GM13977 (cell line): Measurements from ENCODE around the gene NGF.

Experiments used
- DNase-seq: peaks from one replicate; pipeline ENCODE4 v3.0.0; 2012; ENCODE audit warnings: low spot score
- CTCF ChIP-seq: IDR thresholded peaks from 2 replicates; pipeline ENCODE4 v1.5.1; 2012; ENCODE audit warnings: mild to moderate bottlenecking, control low read depth; ENCODE audit not compliant: insufficient read depth; ENCODE audit errors: extremely low read depth, missing control alignments
- in situ Hi-C: fragments of 300-500 bp; cut with MboI; formaldehyde crosslinking; loops from one replicate; pipeline ENCODE4 v1.12.0; 2022; ENCODE audit warnings: low sequenced_read_pairs, low pct_unique_long_range_greater_than_20kb, mixed read lengths, inconsistent platforms; ENCODE audit not compliant: unreplicated experiment

NGF gene

GRCh38 chr1:115337276-115337632 lies 795 bp downstream of the NGF start:
- DNase-seq: no peak
- in situ Hi-C loops: no loop called here
- no peak for TF ChIP-seq CTCF

GRCh38 chr1:115336741-115337140 lies 1.3 kb downstream of the NGF start:
- no peak for DNase-seq
- in situ Hi-C loops: no loop called here
- TF ChIP-seq CTCF: no peak

GRCh38 chr1:115332813-115333608 lies 5.0 kb downstream of the NGF start:
- in situ Hi-C loops: no loop called here
- TF ChIP-seq CTCF: no peak
- no peak for DNase-seq

GRCh38 chr1:115331558-115332331 lies 6.3 kb downstream of the NGF start:
- DNase-seq: no peak
- no peak for TF ChIP-seq CTCF
- in situ Hi-C loops: no loop called here

GRCh38 chr1:115330480-115331013 lies 7.5 kb downstream of the NGF start:
- DNase-seq: no peak
- no peak for TF ChIP-seq CTCF
- in situ Hi-C loops: no loop called here

GRCh38 chr1:115329965-115330364 lies 8.1 kb downstream of the NGF start:
- in situ Hi-C loops: no loop called here
- no peak for TF ChIP-seq CTCF
- DNase-seq: no peak
